ENCODE data around the gene GGA2. TPM values are rescaled to one million over a fixed set of nuclear protein-coding genes. Genes with fewer than 3 reads are reported as not detected.

GGA2 gene
- total RNA-seq, 1 donor from 2014 or later: 39.0 TPM

- Histone ChIP-seq H3K4me1 (peaks cover 27% of the 10 kb centered on the region), H3K27ac (no peak overlapping the region), H3K4me3 (no peak overlapping the region), H3K9me3 (no peaks in the 10 kb centered on the region), H3K27me3 (no peaks in the 10 kb centered on the region), H3K36me3 (peaks cover 0 to 72% of the 10 kb centered on the region in 2 donors)
- intact Hi-C loops (cut with DNase I): no loop called here
- no peak for DNase-seq (ENCODE audit: extremely low spot score in 2 of 2)
- TF ChIP-seq, protein P1, sequence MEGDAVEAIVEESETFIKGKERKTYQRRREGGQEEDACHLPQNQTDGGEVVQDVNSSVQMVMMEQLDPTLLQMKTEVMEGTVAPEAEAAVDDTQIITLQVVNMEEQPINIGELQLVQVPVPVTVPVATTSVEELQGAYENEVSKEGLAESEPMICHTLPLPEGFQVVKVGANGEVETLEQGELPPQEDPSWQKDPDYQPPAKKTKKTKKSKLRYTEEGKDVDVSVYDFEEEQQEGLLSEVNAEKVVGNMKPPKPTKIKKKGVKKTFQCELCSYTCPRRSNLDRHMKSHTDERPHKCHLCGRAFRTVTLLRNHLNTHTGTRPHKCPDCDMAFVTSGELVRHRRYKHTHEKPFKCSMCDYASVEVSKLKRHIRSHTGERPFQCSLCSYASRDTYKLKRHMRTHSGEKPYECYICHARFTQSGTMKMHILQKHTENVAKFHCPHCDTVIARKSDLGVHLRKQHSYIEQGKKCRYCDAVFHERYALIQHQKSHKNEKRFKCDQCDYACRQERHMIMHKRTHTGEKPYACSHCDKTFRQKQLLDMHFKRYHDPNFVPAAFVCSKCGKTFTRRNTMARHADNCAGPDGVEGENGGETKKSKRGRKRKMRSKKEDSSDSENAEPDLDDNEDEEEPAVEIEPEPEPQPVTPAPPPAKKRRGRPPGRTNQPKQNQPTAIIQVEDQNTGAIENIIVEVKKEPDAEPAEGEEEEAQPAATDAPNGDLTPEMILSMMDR (IDR thresholded peaks at IDR 0.05): no peak
- TF ChIP-seq POLR2A (IDR thresholded peaks at IDR 0.05) (no peak), POLR2AphosphoS5 (IDR thresholded peaks at IDR 0.05; ENCODE audit: insufficient read depth in 1 of 2, low read depth in 1 of 2) (no peak)
Observed at GRCh38 chr16:23491490-23492391, 18.6 kb downstream of the GGA2 start.

- Histone ChIP-seq H3K4me3 (no peak overlapping the region), H3K27ac (no peak overlapping the region), H3K4me1 (no peaks in the 10 kb centered on the region), H3K9me3 (no peaks in the 10 kb centered on the region), H3K36me3 (peaks cover 0 to 93% of the 10 kb centered on the region in 2 donors), H3K27me3 (no peaks in the 10 kb centered on the region)
- intact Hi-C loops (cut with DNase I): no loop called here
- no peak for DNase-seq (ENCODE audit: extremely low spot score in 2 of 2)
- TF ChIP-seq, protein P1 (IDR thresholded peaks at IDR 0.05): no peak
- TF ChIP-seq POLR2AphosphoS5 (IDR thresholded peaks at IDR 0.05; ENCODE audit: insufficient read depth in 1 of 2, low read depth in 1 of 2) (no peak), POLR2A (IDR thresholded peaks at IDR 0.05) (no peak)
Observed at GRCh38 chr16:23486480-23486879, 23.8 kb downstream of the GGA2 start.

GRCh38 chr16:23485841-23486240 is 24.5 kb downstream of the GGA2 start:
- Histone ChIP-seq H3K4me3 (no peak overlapping the region), H3K27me3 (no peaks in the 10 kb centered on the region), H3K4me1 (no peaks in the 10 kb centered on the region), H3K27ac (no peak overlapping the region), H3K9me3 (no peaks in the 10 kb centered on the region), H3K36me3 (peaks cover 0 to 97% of the 10 kb centered on the region in 2 donors)
- no peak for DNase-seq (ENCODE audit: extremely low spot score in 2 of 2)
- intact Hi-C loops (cut with DNase I): no loop called here
- TF ChIP-seq, protein P1 (IDR thresholded peaks at IDR 0.05): no peak
- TF ChIP-seq POLR2AphosphoS5 (IDR thresholded peaks at IDR 0.05; ENCODE audit: insufficient read depth in 1 of 2, low read depth in 1 of 2): no peak
- no peak for TF ChIP-seq POLR2A (IDR thresholded peaks at IDR 0.05)

GRCh38 chr16:23485257-23485614 is 25.1 kb downstream of the GGA2 start:
- H3K4me1 ChIP-seq: no peaks in the 10 kb centered on the region
- no peaks in the 10 kb centered on the region for H3K9me3 ChIP-seq
- TF ChIP-seq, protein P1 (IDR thresholded peaks at IDR 0.05): no peak
- TF ChIP-seq POLR2A (IDR thresholded peaks at IDR 0.05) (no peak), POLR2AphosphoS5 (IDR thresholded peaks at IDR 0.05; ENCODE audit: insufficient read depth in 1 of 2, low read depth in 1 of 2) (no peak)
- H3K27me3 ChIP-seq: no peaks in the 10 kb centered on the region
- intact Hi-C loops (cut with DNase I): no loop called here
- H3K27ac ChIP-seq: no peak overlapping the region
- H3K36me3 ChIP-seq: peaks cover 0 to 97% of the 10 kb centered on the region in 2 donors
- no peak for DNase-seq (ENCODE audit: extremely low spot score in 2 of 2)
- no peak overlapping the region for H3K4me3 ChIP-seq
